GM10248 (cell line): ENCODE data around the gene COMMD9.

ENCODE experiments used
- CTCF ChIA-PET: fragments of 300-600 bp; sonication (Branson Sonifier 250); formaldehyde crosslinking; extraction: SDS; loops from one replicate; lab custom pipeline; 2021; ENCODE audit warnings: antibody characterized with exemption; lab: Yijun Ruan, JAX
- POLR2A ChIA-PET: fragments of 350-650 bp; sonication (Branson Sonifier 250); formaldehyde crosslinking; extraction: SDS; loops from one replicate; lab custom pipeline; 2020; ENCODE audit warnings: antibody characterized with exemption; lab: Yijun Ruan, JAX
- DNase-seq: peaks from one replicate; pipeline ENCODE4 v3.0.0; 2012; ENCODE audit errors: extremely low spot score
- CTCF ChIP-seq: IDR thresholded peaks from 2 replicates; pipeline ENCODE4 v1.5.1; 2012; ENCODE audit warnings: mild to moderate bottlenecking, low read depth; ENCODE audit errors: extremely low read depth, missing control alignments, control extremely low read depth

COMMD9 gene

DNA sequence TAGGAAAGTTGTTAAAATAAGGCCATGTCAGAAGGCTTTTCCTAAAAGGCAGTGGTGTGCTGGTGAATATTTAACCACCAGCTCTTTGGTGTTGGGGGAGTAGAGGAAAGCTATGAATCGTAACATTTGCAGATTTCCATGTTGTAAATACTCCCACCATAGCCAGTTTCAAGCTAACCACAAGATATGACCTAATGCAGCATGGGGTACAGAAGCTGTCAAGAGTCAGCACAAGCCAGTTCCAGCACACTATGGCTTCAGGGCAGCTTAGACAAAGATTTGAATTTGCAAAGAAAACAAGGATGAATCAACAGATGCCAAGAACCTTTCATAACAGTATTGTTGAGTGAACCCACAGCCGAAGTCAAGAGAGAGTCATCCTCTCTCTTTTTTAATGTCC is 40.0 kb downstream of the COMMD9 start:
- ChIA-PET POLR2A (no interaction called here), CTCF (interaction anchor here (0.8 to 3.6 kb wide), 6 partner anchors 8 to 1432 kb away, joined by 3 to 27 read pairs (median 3); no protein-coding TSS in a partner anchor)
- DNase-seq, result no peak
- TF ChIP-seq CTCF, result no peak

GRCh38 chr11:36248436-36248835 is 40.8 kb downstream of the COMMD9 start:
- TF ChIP-seq CTCF, result no peak
- ChIA-PET CTCF (interaction anchor here (0.9 to 3.6 kb wide), 5 partner anchors 10 to 1432 kb away, joined by 3 to 27 read pairs (median 4); no protein-coding TSS in a partner anchor), POLR2A (no interaction called here)
- no peak for DNase-seq

GRCh38 chr11:36247493-36247892 is 41.7 kb downstream of the COMMD9 start:
- CTCF ChIA-PET, result interaction anchor here (3.0 to 3.6 kb wide), 2 partner anchors 11 to 19 kb away, joined by 11 to 27 read pairs; no protein-coding TSS in a partner anchor
- TF ChIP-seq CTCF, result no peak
- POLR2A ChIA-PET, result no interaction called here
- DNase-seq, result no peak

DNA sequence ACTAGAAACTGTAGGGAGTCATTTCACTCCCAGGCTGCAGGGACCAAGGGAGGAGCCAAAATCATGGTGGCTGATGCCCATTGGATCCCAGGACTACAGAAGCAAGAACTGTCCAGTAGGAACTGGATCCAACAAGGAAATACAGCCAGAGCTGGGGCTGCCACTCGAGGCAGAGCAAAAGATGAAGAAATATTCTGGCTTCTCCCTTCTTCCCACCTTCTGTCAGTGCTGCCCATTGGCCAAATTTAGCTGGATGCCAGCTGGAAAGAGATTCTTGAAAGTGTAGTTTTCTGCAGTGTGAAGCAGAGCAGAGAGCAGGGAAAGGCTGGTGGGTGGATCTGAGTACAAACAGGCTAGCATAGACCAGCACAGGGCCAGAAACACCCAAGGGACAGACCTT is 45.6 kb downstream of the COMMD9 start:
- TF ChIP-seq CTCF, result no peak
- CTCF ChIA-PET, result interaction anchor here (1.0 kb wide), 1 partner anchor 15 kb away, joined by 5 read pairs; no protein-coding TSS in a partner anchor
- POLR2A ChIA-PET, result no interaction called here
- no peak for DNase-seq

- ChIA-PET POLR2A (no interaction called here), CTCF (interaction anchor here (0.8 to 1.7 kb wide), 3 partner anchors 16 to 419 kb away, joined by 3 to 6 read pairs (median 3); no protein-coding TSS in a partner anchor)
- no peak for DNase-seq
- TF ChIP-seq CTCF, result no peak
Measured at GRCh38 chr11:36241497-36241896, 47.7 kb downstream of the COMMD9 start.

- CTCF ChIA-PET, result no interaction called here
- POLR2A ChIA-PET, result no interaction called here
- no peak for DNase-seq
- TF ChIP-seq CTCF, result no peak
Measured at GRCh38 chr11:36240801-36241200, 48.4 kb downstream of the COMMD9 start.
